Endothelial cell of umbilical vein (primary cell): Measurements from ENCODE around the gene IP6K3. TPM values are rescaled to one million over a fixed set of nuclear protein-coding genes. Genes with fewer than 3 reads are reported as not detected.

Experiments
- BruUV-seq: library from RNA; stranded (reverse); fragments of 400-500 nt; replicated peaks from 2 replicates; lab custom pipeline; 2021; lab: Mats Ljungman, UMichigan
- CTCF ChIA-PET: fragments of 300-600, 350-600 bp; sonication (Branson Sonifier 250); formaldehyde crosslinking; loops from one replicate; lab custom pipeline; 2021; ENCODE audit warnings: antibody characterized with exemption, inconsistent platforms; lab: Charles Lee
- POLR2A ChIA-PET: fragments of 300-600, 350-600 bp; sonication (Branson Sonifier 250); formaldehyde crosslinking; loops from one replicate; lab custom pipeline; 2021; ENCODE audit warnings: antibody characterized with exemption, inconsistent platforms; lab: Charles Lee
- DNase-seq: peaks from one replicate; pipeline ENCODE4 v3.0.0-alpha.2; 2011; ENCODE audit warnings: low read depth, low spot score
- FAIRE-seq: peaks from 2 replicates; lab custom pipeline; 2011; peaks lifted over from hg19 to GRCh38; lab: Jason Lieb, UNC
- H2AFZ ChIP-seq: 2 replicates; pipeline ENCODE4 v1.6.0; 2012; ENCODE audit warnings: low read depth, low read length, control low read depth, inconsistent platforms
- H3K27ac ChIP-seq: 2 replicates; pipeline ENCODE4 v1.5.1; 2011; ENCODE audit warnings: low read depth, mild to moderate bottlenecking, control low read depth, low read length, moderate library complexity; ENCODE audit not compliant: insufficient read depth
- H3K27me3 ChIP-seq, 2 experiments: 2 replicates each; pipeline versions ENCODE4 v1.6.0 to v1.6.1; 2011; ENCODE audit warnings: low read length in 2 of 2, mixed read lengths in 1 of 2; ENCODE audit not compliant: control insufficient read depth in 2 of 2, insufficient read depth in 2 of 2
- H3K36me3 ChIP-seq, 2 experiments: 2 replicates in 1 of 2; 3 replicates in 1 of 2; pipeline ENCODE4 v1.5.1; 2011; ENCODE audit warnings: low read length in 2 of 2, mild to moderate bottlenecking in 1 of 2, moderate library complexity in 1 of 2; ENCODE audit not compliant: control insufficient read depth in 2 of 2, insufficient read depth in 2 of 2; ENCODE audit errors: extremely low read depth in 1 of 2
- H3K4me1 ChIP-seq: 3 replicates; pipeline ENCODE4 v1.5.1; 2011; ENCODE audit warnings: mild to moderate bottlenecking, low read length; ENCODE audit not compliant: control insufficient read depth, insufficient read depth; ENCODE audit errors: extremely low read depth
- H3K4me2 ChIP-seq: 2 replicates; pipeline ENCODE4 v1.6.1; 2011; ENCODE audit warnings: low read length, control low read depth, mixed read lengths; ENCODE audit not compliant: insufficient read depth
- H3K4me3 ChIP-seq, 3 experiments: fragments of 200-600 bp in 1 of 3; sonication (generic), shearing (Covaris generic) in 1 of 3; replicated peaks in 1 of 3; 2 replicates each; pipeline ENCODE4 v1.5.1; 2011 to 2016; ENCODE audit warnings: control low read depth in 3 of 3, low read length in 3 of 3, mild to moderate bottlenecking in 2 of 3, inconsistent platforms in 1 of 3, low read depth in 1 of 3, moderate library complexity in 1 of 3; ENCODE audit not compliant: insufficient read depth in 1 of 3
- H3K79me2 ChIP-seq: 2 replicates; pipeline ENCODE4 v1.6.0; 2012; ENCODE audit warnings: low read length, inconsistent platforms; ENCODE audit not compliant: control insufficient read depth, insufficient read depth
- H3K9ac ChIP-seq: replicated peaks from 2 replicates; pipeline ENCODE3; 2011; ENCODE audit warnings: low read length, control low read depth; ENCODE audit not compliant: insufficient read depth; ENCODE audit errors: extremely low read depth
- H3K9me1 ChIP-seq: replicated peaks from 3 replicates; pipeline ENCODE4 v1.6.0; 2011; ENCODE audit warnings: mild to moderate bottlenecking, low read length; ENCODE audit not compliant: control insufficient read depth, insufficient read depth; ENCODE audit errors: extremely low read depth
- H3K9me3 ChIP-seq: replicated peaks from 2 replicates; pipeline ENCODE4 v1.5.1; 2012; ENCODE audit warnings: low read length, inconsistent platforms; ENCODE audit not compliant: control insufficient read depth, insufficient read depth
- H4K20me1 ChIP-seq: replicated peaks from 2 replicates; pipeline ENCODE3; 2011; ENCODE audit warnings: mild to moderate bottlenecking, low read length; ENCODE audit not compliant: control insufficient read depth, insufficient read depth; ENCODE audit errors: extremely low read depth
- EZH2 ChIP-seq: IDR thresholded peaks from 2 replicates; pipeline ENCODE4 v1.6.1; 2012; ENCODE audit warnings: borderline replicate concordance, low read depth, mild to moderate bottlenecking, moderate library complexity, low read length, inconsistent platforms; ENCODE audit not compliant: severe bottlenecking
- FOS ChIP-seq: IDR thresholded peaks from 2 replicates; pipeline ENCODE4 v1.6.1; 2011; ENCODE audit warnings: mild to moderate bottlenecking, low read length, moderate library complexity, borderline replicate concordance; ENCODE audit not compliant: insufficient read depth
- GATA2 ChIP-seq: IDR thresholded peaks from 2 replicates; pipeline ENCODE4 v1.7.0; 2011; ENCODE audit warnings: low read depth, mild to moderate bottlenecking, moderate library complexity, mixed read lengths, low read length; ENCODE audit not compliant: insufficient read length, insufficient read depth
- JUN ChIP-seq: IDR thresholded peaks from 2 replicates; pipeline ENCODE4 v1.6.1; 2011; ENCODE audit warnings: borderline replicate concordance, low read depth; ENCODE audit not compliant: insufficient read length, insufficient read depth
- MYC ChIP-seq: IDR thresholded peaks from one replicate; pipeline ENCODE4 v1.6.1; 2011; ENCODE audit warnings: mild to moderate bottlenecking, low read depth, low read length
- POLR2A ChIP-seq: IDR thresholded peaks from 2 replicates; pipeline ENCODE4 v1.6.1; 2012; ENCODE audit warnings: low read depth, mild to moderate bottlenecking, control low read depth, low read length
- POLR2AphosphoS5 ChIP-seq: IDR thresholded peaks from 2 replicates; pipeline ENCODE4 v1.6.1; 2012; ENCODE audit warnings: low read depth, mild to moderate bottlenecking, control low read depth, low read length, moderate library complexity; ENCODE audit not compliant: insufficient read depth
- dilution Hi-C: fragments of 300-500 bp; cut with MboI; formaldehyde crosslinking; loops from one replicate; pipeline ENCODE4 v1.15.0; 2019; ENCODE audit warnings: low sequenced_read_pairs; ENCODE audit not compliant: extremely low pct_ligation_motif_present
- intact Hi-C: fragments of 100-400 bp; cut with micrococcal nuclease; formaldehyde crosslinking; loops from one replicate; pipeline ENCODE4 v1.10.0; 2022
- polyA plus RNA-seq, 4 experiments: library from polyadenylated mRNA; depleted of rRNA in 3 of 4; stranded (reverse) in 3 of 4; unstranded in 1 of 4; fragments of >200 nt; gene quantifications; 2 replicates each; pipeline versions ENCODE4 v1.2.1 to v1.2.3, GENCODE V29; 2011 to 2012; ENCODE audit warnings: missing spikeins in 1 of 4
- total RNA-seq: library from RNA; stranded (reverse); gene quantifications from 2 replicates; pipeline ENCODE4 v1.2.3, GENCODE V29; 2021
- TF ChIP-seq, protein P1 (sequence below), 2 donors: IDR thresholded peaks; 1 replicate in 1 of 2; 2 replicates in 1 of 2; pipeline ENCODE4 v1.5.1; 2011; ENCODE audit warnings: low read length in 2 of 2, mild to moderate bottlenecking in 2 of 2, moderate library complexity in 2 of 2, control low read depth in 1 of 2, inconsistent platforms in 1 of 2, low read depth in 1 of 2; ENCODE audit not compliant: insufficient read depth in 1 of 2; ENCODE audit errors: extremely low read depth in 1 of 2
- TF ChIP-seq, protein P2 (sequence below): IDR thresholded peaks from 2 replicates; pipeline ENCODE4 v1.6.1; 2011; ENCODE audit not compliant: insufficient read depth, insufficient read length

The IP6K3 gene
- total and polyA plus RNA-seq, 2 donors (not counting 3 experiments of a cell fraction or from before 2014, with no cell fraction given) = not detected

DNA sequence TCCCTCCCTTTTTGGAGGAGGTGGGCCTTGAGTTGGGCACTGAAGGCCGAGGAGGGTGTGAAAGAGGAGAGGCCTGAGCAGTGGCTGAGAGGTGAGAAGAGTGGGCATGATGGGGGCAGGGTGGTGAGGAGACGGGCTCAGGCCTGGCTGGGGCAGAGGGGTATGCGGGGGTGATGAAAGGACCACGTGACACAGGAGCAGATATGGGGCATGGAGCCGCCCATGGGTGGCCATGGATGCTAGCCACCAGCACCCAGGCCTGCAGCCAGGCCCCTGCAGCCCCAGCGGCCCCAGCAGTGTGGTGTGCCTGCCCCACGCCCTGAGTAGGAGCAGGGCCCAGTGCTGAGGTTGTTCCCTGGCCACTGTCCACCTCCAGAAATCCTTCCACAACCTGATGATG, 61.7 kb downstream of the IP6K3 start:
- H3K9ac ChIP-seq = no peak overlapping the region
- POLR2A ChIA-PET = no interaction called here
- peaks cover 4 to 66% of the 10 kb centered on the region in 2 experiments for H3K36me3 ChIP-seq
- H3K27ac ChIP-seq = no peak overlapping the region
- FAIRE-seq (no peak), DNase-seq (no peak)
- no peaks in the 10 kb centered on the region for H3K9me3 ChIP-seq
- intact Hi-C loops (no loop called here), dilution Hi-C loops (no loop called here)
- H3K4me1 ChIP-seq = no peaks in the 10 kb centered on the region
- H3K27me3 ChIP-seq = no peaks in the 10 kb centered on the region
- H4K20me1 ChIP-seq = no peaks in the 10 kb centered on the region
- no peak overlapping the region for H3K4me3 ChIP-seq
- TF ChIP-seq FOS = no peak
- no peak for TF ChIP-seq POLR2AphosphoS5
- TF ChIP-seq, protein P1, sequence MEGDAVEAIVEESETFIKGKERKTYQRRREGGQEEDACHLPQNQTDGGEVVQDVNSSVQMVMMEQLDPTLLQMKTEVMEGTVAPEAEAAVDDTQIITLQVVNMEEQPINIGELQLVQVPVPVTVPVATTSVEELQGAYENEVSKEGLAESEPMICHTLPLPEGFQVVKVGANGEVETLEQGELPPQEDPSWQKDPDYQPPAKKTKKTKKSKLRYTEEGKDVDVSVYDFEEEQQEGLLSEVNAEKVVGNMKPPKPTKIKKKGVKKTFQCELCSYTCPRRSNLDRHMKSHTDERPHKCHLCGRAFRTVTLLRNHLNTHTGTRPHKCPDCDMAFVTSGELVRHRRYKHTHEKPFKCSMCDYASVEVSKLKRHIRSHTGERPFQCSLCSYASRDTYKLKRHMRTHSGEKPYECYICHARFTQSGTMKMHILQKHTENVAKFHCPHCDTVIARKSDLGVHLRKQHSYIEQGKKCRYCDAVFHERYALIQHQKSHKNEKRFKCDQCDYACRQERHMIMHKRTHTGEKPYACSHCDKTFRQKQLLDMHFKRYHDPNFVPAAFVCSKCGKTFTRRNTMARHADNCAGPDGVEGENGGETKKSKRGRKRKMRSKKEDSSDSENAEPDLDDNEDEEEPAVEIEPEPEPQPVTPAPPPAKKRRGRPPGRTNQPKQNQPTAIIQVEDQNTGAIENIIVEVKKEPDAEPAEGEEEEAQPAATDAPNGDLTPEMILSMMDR (IDR thresholded peaks at IDR 0.05; ENCODE audit: extremely low read depth in 1 of 2, insufficient read depth in 1 of 2, low read depth in 1 of 2, low read length in 2 of 2) = no peak
- TF ChIP-seq EZH2 = no peak
- no peak for TF ChIP-seq JUN
- TF ChIP-seq, protein P2, sequence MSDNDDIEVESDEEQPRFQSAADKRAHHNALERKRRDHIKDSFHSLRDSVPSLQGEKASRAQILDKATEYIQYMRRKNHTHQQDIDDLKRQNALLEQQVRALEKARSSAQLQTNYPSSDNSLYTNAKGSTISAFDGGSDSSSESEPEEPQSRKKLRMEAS = no peak
- no peak for TF ChIP-seq POLR2A
- TF ChIP-seq GATA2 = no peak
- no peak for TF ChIP-seq MYC
- CTCF ChIA-PET = interaction anchor here (1.3 kb wide), 1 partner anchor 95 kb away, joined by 6 read pairs; no protein-coding TSS in a partner anchor
- H3K9me1 ChIP-seq = no peaks in the 10 kb centered on the region
- no TSS peak for BruUV-seq
- no peaks in the 10 kb centered on the region for H3K79me2 ChIP-seq
- H3K4me2 ChIP-seq = no peak overlapping the region
- no peak overlapping the region for H2AFZ ChIP-seq
